HEK293 (cell line): ENCODE results near the gene MTMR11.

Source experiments
- BCL11B ChIP-seq: fragments of 450-650 bp; formaldehyde crosslinking; IDR thresholded peaks from 2 replicates; pipeline ENCODE4 v1.5.1; 2016; ENCODE audit warnings: low read depth, missing biosample characterization, missing genetic modification characterization
- GLIS2 ChIP-seq: fragments of 450-650 bp; formaldehyde crosslinking; IDR thresholded peaks from 2 replicates; pipeline ENCODE4 v1.5.1; 2016; ENCODE audit warnings: missing biosample characterization, missing genetic modification characterization
- KLF10 ChIP-seq: fragments of 450-650 bp; IDR thresholded peaks from 2 replicates; pipeline ENCODE4 v1.5.1; 2018; ENCODE audit warnings: missing biosample characterization, mild to moderate bottlenecking, missing genetic modification characterization
- MYNN ChIP-seq: fragments of 450-650 bp; formaldehyde crosslinking; IDR thresholded peaks from 2 replicates; pipeline ENCODE4 v1.5.1; 2016; ENCODE audit warnings: missing biosample characterization, missing genetic modification characterization, borderline replicate concordance
- SCRT1 ChIP-seq: fragments of 450-650 bp; formaldehyde crosslinking; IDR thresholded peaks from 2 replicates; pipeline ENCODE4 v1.5.1; 2016; ENCODE audit warnings: missing biosample characterization, missing genetic modification characterization, borderline replicate concordance
- SETDB1 ChIP-seq: IDR thresholded peaks from one replicate; pipeline ENCODE4 v1.6.1; 2017; ENCODE audit warnings: mild to moderate bottlenecking, low read length, moderate library complexity, mixed read lengths; ENCODE audit not compliant: insufficient read length
- SP2 ChIP-seq: fragments of 450-650 bp; formaldehyde crosslinking; IDR thresholded peaks from 2 replicates; pipeline ENCODE4 v1.5.1; 2016; ENCODE audit warnings: missing biosample characterization, missing genetic modification characterization
- SP3 ChIP-seq: fragments of 450-650 bp; formaldehyde crosslinking; IDR thresholded peaks from 2 replicates; pipeline ENCODE4 v1.5.1; 2016; ENCODE audit warnings: missing biosample characterization, missing genetic modification characterization
- YY1 ChIP-seq: fragments of 450-650 bp; formaldehyde crosslinking; IDR thresholded peaks from 2 replicates; pipeline ENCODE4 v1.5.1; 2018; ENCODE audit warnings: missing biosample characterization, missing genetic modification characterization
- ZBTB17 ChIP-seq: fragments of 450-650 bp; formaldehyde crosslinking; IDR thresholded peaks from 2 replicates; pipeline ENCODE4 v1.5.1; 2016; ENCODE audit warnings: missing biosample characterization, missing genetic modification characterization
- ZBTB8A ChIP-seq: fragments of 450-650 bp; formaldehyde crosslinking; IDR thresholded peaks from 2 replicates; pipeline ENCODE4 v1.5.1; 2016; ENCODE audit warnings: missing biosample characterization, missing genetic modification characterization
- ZEB2 ChIP-seq: fragments of 450-650 bp; formaldehyde crosslinking; IDR thresholded peaks from 2 replicates; pipeline ENCODE4 v1.5.1; 2016; ENCODE audit warnings: missing biosample characterization, missing genetic modification characterization
- ZNF2 ChIP-seq: fragments of 450-650 bp; formaldehyde crosslinking; IDR thresholded peaks from 2 replicates; pipeline ENCODE4 v1.5.1; 2016; ENCODE audit warnings: missing biosample characterization, missing genetic modification characterization
- ZNF239 ChIP-seq: fragments of 450-650 bp; formaldehyde crosslinking; IDR thresholded peaks from 2 replicates; pipeline ENCODE4 v1.5.1; 2016; ENCODE audit warnings: missing biosample characterization, missing genetic modification characterization
- ZNF248 ChIP-seq: fragments of 450-650 bp; formaldehyde crosslinking; IDR thresholded peaks from 2 replicates; pipeline ENCODE4 v1.5.1; 2017; ENCODE audit warnings: missing biosample characterization, missing genetic modification characterization
- ZNF354C ChIP-seq: fragments of 450-650 bp; formaldehyde crosslinking; IDR thresholded peaks from 2 replicates; pipeline ENCODE4 v1.5.1; 2016; ENCODE audit warnings: missing biosample characterization, missing genetic modification characterization, low read depth, borderline replicate concordance
- ZNF416 ChIP-seq: fragments of 450-650 bp; formaldehyde crosslinking; IDR thresholded peaks from 2 replicates; pipeline ENCODE4 v1.5.1; 2016; ENCODE audit warnings: missing biosample characterization, missing genetic modification characterization
- ZNF544 ChIP-seq: fragments of 450-650 bp; formaldehyde crosslinking; IDR thresholded peaks from 2 replicates; pipeline ENCODE4 v1.5.0; 2017; ENCODE audit warnings: missing biosample characterization, missing genetic modification characterization
- ZNF560 ChIP-seq: fragments of 450-650 bp; formaldehyde crosslinking; IDR thresholded peaks from 2 replicates; pipeline ENCODE4 v1.5.1; 2017; ENCODE audit warnings: missing biosample characterization, missing genetic modification characterization, borderline replicate concordance
- ZNF600 ChIP-seq: fragments of 450-650 bp; formaldehyde crosslinking; IDR thresholded peaks from 2 replicates; pipeline ENCODE4 v1.5.1; 2016; ENCODE audit warnings: missing biosample characterization, missing genetic modification characterization
- ZNF623 ChIP-seq: fragments of 450-650 bp; formaldehyde crosslinking; IDR thresholded peaks from 2 replicates; pipeline ENCODE4 v1.5.1; 2016; ENCODE audit warnings: missing biosample characterization, missing genetic modification characterization
- ZNF785 ChIP-seq: fragments of 450-650 bp; formaldehyde crosslinking; IDR thresholded peaks from 2 replicates; pipeline ENCODE4 v1.5.1; 2016; ENCODE audit warnings: missing biosample characterization, missing genetic modification characterization
- ZNF792 ChIP-seq: fragments of 450-650 bp; formaldehyde crosslinking; IDR thresholded peaks from 2 replicates; pipeline ENCODE4 v1.5.1; 2016; ENCODE audit warnings: missing biosample characterization, missing genetic modification characterization
- ZSCAN23 ChIP-seq: fragments of 450-650 bp; formaldehyde crosslinking; IDR thresholded peaks from 2 replicates; pipeline ENCODE4 v1.5.1; 2016; ENCODE audit warnings: missing biosample characterization, missing genetic modification characterization
- TF ChIP-seq, protein P1 (sequence below): fragments of 450-650 bp; formaldehyde crosslinking; IDR thresholded peaks from 2 replicates; pipeline ENCODE4 v1.5.1; 2016; ENCODE audit warnings: missing biosample characterization, missing genetic modification characterization
- TF ChIP-seq, protein P2 (sequence below): fragments of 450-650 bp; formaldehyde crosslinking; IDR thresholded peaks from 2 replicates; pipeline ENCODE4 v1.5.1; 2016; ENCODE audit warnings: missing biosample characterization, missing genetic modification characterization, low read depth
- TF ChIP-seq, protein P3 (sequence below): fragments of 450-650 bp; formaldehyde crosslinking; IDR thresholded peaks from 2 replicates; pipeline ENCODE4 v1.5.1; 2016; ENCODE audit warnings: missing biosample characterization, missing genetic modification characterization, borderline replicate concordance
- TF ChIP-seq, protein P4 (sequence below): fragments of 450-650 bp; formaldehyde crosslinking; IDR thresholded peaks from 2 replicates; pipeline ENCODE4 v1.5.1; 2017; ENCODE audit warnings: missing biosample characterization, missing genetic modification characterization
- TF ChIP-seq, protein P5 (sequence below): fragments of 450-650 bp; formaldehyde crosslinking; IDR thresholded peaks from 2 replicates; pipeline ENCODE4 v1.5.1; 2016; ENCODE audit warnings: missing biosample characterization, missing genetic modification characterization

The MTMR11 gene

DNA sequence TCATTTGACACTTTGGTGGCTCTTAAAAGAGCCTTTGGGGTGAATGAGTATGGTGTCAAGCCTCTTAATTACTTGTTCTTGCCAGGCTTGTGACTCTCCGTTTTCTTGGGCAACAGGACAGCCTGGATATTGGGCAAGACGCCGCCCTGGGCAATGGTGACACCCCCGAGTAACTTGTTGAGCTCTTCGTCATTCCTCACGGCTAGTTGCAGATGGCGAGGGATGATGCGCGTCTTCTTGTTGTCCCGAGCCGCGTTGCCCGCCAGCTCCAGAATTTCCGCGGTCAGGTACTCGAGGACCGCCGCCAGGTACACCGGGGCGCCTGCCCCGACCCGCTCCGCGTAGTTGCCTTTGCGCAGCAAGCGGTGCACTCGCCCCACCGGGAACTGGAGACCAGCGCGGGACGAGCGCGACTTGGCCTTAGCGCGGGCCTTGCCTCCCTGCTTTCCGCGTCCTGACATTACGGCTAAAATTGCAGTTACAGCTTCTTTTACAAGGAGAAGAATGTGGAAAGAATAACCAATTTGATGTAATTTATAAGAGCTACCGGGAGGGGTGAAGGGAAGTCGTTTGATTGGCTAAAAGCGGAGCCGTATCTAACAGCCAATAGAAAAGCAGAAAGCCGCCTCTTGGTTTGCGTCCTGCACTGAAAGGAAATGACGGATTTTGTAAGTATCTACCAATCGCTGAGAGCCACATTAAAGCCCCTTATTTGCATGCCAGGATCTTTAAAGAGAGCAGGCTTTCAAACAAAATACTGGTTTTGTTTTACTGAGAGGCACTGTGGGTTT lies 49.0 kb downstream of the MTMR11 start (continued):
- TF ChIP-seq KLF10 (tag by site-specific recombination) (no peak), ZSCAN23 (tag by site-specific recombination) (no peak), YY1 (no peak; the same call in 1 of the 2 replicates), SCRT1 (tag by site-specific recombination) (peak; percentile 99), ZBTB8A (tag by site-specific recombination) (no peak), SP2 (tag by site-specific recombination) (peak; percentile 88), BCL11B (tag by site-specific recombination) (peak; percentile 29; the same call in 1 of the 2 replicates), ZNF600 (tag by site-specific recombination) (peak; percentile 89), ZNF544 (tag by site-specific recombination) (no peak), ZNF354C (tag by site-specific recombination) (no peak), ZNF2 (tag by site-specific recombination) (peak; percentile 29; the same call in 1 of the 2 replicates), ZNF785 (tag by site-specific recombination) (no peak), MYNN (tag by site-specific recombination) (no peak), ZNF623 (peak; percentile 24; the same call in 1 of the 2 replicates), ZBTB17 (tag by site-specific recombination) (peak; percentile 71), ZNF248 (tag by site-specific recombination) (no peak), SETDB1 (peak; percentile 47), GLIS2 (tag by site-specific recombination) (no peak), ZNF560 (no peak), SP3 (tag by site-specific recombination) (no peak; the same call in 1 of the 2 replicates), ZNF792 (tag by site-specific recombination) (no peak; the same call in 1 of the 2 replicates), ZNF416 (tag by site-specific recombination) (no peak), ZNF239 (tag by site-specific recombination) (no peak), ZEB2 (peak; percentile 54)
- TF ChIP-seq, protein P1, sequence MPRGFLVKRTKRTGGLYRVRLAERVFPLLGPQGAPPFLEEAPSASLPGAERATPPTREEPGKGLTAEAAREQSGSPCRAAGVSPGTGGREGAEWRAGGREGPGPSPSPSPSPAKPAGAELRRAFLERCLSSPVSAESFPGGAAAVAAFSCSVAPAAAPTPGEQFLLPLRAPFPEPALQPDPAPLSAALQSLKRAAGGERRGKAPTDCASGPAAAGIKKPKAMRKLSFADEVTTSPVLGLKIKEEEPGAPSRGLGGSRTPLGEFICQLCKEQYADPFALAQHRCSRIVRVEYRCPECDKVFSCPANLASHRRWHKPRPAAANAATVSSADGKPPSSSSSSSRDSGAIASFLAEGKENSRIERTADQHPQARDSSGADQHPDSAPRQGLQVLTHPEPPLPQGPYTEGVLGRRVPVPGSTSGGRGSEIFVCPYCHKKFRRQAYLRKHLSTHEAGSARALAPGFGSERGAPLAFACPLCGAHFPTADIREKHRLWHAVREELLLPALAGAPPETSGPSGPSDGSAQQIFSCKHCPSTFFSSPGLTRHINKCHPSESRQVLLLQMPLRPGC (tag by site-specific recombination): no peak
- TF ChIP-seq, protein P2, sequence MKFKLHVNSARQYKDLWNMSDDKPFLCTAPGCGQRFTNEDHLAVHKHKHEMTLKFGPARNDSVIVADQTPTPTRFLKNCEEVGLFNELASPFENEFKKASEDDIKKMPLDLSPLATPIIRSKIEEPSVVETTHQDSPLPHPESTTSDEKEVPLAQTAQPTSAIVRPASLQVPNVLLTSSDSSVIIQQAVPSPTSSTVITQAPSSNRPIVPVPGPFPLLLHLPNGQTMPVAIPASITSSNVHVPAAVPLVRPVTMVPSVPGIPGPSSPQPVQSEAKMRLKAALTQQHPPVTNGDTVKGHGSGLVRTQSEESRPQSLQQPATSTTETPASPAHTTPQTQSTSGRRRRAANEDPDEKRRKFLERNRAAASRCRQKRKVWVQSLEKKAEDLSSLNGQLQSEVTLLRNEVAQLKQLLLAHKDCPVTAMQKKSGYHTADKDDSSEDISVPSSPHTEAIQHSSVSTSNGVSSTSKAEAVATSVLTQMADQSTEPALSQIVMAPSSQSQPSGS (tag by site-specific recombination): no peak
- TF ChIP-seq, protein P3, sequence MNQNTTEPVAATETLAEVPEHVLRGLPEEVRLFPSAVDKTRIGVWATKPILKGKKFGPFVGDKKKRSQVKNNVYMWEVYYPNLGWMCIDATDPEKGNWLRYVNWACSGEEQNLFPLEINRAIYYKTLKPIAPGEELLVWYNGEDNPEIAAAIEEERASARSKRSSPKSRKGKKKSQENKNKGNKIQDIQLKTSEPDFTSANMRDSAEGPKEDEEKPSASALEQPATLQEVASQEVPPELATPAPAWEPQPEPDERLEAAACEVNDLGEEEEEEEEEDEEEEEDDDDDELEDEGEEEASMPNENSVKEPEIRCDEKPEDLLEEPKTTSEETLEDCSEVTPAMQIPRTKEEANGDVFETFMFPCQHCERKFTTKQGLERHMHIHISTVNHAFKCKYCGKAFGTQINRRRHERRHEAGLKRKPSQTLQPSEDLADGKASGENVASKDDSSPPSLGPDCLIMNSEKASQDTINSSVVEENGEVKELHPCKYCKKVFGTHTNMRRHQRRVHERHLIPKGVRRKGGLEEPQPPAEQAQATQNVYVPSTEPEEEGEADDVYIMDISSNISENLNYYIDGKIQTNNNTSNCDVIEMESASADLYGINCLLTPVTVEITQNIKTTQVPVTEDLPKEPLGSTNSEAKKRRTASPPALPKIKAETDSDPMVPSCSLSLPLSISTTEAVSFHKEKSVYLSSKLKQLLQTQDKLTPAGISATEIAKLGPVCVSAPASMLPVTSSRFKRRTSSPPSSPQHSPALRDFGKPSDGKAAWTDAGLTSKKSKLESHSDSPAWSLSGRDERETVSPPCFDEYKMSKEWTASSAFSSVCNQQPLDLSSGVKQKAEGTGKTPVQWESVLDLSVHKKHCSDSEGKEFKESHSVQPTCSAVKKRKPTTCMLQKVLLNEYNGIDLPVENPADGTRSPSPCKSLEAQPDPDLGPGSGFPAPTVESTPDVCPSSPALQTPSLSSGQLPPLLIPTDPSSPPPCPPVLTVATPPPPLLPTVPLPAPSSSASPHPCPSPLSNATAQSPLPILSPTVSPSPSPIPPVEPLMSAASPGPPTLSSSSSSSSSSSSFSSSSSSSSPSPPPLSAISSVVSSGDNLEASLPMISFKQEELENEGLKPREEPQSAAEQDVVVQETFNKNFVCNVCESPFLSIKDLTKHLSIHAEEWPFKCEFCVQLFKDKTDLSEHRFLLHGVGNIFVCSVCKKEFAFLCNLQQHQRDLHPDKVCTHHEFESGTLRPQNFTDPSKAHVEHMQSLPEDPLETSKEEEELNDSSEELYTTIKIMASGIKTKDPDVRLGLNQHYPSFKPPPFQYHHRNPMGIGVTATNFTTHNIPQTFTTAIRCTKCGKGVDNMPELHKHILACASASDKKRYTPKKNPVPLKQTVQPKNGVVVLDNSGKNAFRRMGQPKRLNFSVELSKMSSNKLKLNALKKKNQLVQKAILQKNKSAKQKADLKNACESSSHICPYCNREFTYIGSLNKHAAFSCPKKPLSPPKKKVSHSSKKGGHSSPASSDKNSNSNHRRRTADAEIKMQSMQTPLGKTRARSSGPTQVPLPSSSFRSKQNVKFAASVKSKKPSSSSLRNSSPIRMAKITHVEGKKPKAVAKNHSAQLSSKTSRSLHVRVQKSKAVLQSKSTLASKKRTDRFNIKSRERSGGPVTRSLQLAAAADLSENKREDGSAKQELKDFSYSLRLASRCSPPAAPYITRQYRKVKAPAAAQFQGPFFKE: no peak
- TF ChIP-seq, protein P4, sequence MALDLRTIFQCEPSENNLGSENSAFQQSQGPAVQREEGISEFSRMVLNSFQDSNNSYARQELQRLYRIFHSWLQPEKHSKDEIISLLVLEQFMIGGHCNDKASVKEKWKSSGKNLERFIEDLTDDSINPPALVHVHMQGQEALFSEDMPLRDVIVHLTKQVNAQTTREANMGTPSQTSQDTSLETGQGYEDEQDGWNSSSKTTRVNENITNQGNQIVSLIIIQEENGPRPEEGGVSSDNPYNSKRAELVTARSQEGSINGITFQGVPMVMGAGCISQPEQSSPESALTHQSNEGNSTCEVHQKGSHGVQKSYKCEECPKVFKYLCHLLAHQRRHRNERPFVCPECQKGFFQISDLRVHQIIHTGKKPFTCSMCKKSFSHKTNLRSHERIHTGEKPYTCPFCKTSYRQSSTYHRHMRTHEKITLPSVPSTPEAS (tag by site-specific recombination): peak; percentile 20; the same call in 1 of the 2 replicates
- TF ChIP-seq, protein P5, sequence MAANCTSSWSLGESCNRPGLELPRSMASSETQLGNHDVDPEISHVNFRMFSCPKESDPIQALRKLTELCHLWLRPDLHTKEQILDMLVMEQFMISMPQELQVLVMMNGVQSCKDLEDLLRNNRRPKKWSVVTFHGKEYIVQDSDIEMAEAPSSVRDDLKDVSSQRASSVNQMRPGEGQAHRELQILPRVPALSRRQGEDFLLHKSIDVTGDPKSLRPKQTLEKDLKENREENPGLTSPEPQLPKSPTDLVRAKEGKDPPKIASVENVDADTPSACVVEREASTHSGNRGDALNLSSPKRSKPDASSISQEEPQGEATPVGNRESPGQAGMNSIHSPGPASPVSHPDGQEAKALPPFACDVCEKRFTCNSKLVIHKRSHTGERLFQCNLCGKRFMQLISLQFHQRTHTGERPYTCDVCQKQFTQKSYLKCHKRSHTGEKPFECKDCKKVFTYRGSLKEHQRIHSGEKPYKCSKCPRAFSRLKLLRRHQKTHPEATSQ (tag by site-specific recombination): no peak
